NK-92 treated with Interleukin-12 subunit alpha and Interleukin-12 subunit beta, amount 100 ng/mL, for 24 hours (cell line): ENCODE data around the gene C6orf62.
"Not testable (repeated sequence)": the region's sequence is repeated elsewhere in the genome, so short reads cannot be mapped to it uniquely, and the experiment has no call there.

ENCODE experiments used
- DNase-seq: peaks from one replicate; lab custom pipeline; 2025; lab: John Stamatoyannopoulos, UW

Gene C6orf62

DNA sequence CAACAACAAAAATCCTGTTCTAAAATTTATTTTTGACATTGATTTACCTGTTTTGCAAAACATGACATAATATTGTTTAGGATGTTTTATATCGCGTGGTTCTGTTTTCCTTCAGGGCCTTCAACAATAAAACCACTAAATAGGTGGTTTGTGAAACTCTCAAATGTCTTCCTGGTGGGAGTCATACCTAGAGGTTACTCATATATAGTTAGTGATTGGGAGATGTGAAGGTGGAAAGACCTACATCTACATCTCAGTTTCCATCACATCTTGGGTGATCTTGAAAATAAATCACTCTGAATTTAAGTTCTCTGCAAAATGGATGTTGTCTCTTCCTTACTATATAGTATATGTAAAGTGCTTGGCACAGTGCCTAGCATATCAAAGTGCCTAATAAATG is 22.9 kb downstream of the C6orf62 start:
- no peak for DNase-seq

- DNase-seq = not testable (repeated sequence)
Measured at GRCh38 chr6:24695635-24696034, 23.3 kb downstream of the C6orf62 start.

GRCh38 chr6:24694198-24694597 is 24.8 kb downstream of the C6orf62 start:
- DNase-seq = no peak

GRCh38 chr6:24692848-24693592 is 25.9 kb downstream of the C6orf62 start:
- DNase-seq = no peak

DNA sequence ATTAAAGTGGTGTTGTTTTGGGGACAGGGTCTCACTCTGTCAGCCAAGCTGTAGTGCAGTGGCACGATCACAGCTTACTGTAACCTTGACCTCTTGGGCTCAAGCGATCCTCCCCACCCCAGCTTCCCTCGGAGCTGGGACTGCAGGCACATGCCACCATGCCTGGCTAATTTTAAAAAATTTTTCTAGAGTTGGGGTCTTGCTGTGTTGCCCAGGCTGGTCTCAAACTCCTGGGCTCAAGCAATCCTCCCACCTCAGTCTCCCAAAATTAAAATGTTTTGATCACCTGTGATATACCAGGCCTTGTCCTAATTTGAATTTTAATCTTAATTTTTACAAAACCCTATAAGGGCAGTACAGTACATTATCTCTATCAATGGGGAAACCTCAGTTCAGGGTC is 26.5 kb downstream of the C6orf62 start:
- DNase-seq = no peak

GRCh38 chr6:24692003-24692402 is 27.0 kb downstream of the C6orf62 start:
- no peak for DNase-seq

DNA sequence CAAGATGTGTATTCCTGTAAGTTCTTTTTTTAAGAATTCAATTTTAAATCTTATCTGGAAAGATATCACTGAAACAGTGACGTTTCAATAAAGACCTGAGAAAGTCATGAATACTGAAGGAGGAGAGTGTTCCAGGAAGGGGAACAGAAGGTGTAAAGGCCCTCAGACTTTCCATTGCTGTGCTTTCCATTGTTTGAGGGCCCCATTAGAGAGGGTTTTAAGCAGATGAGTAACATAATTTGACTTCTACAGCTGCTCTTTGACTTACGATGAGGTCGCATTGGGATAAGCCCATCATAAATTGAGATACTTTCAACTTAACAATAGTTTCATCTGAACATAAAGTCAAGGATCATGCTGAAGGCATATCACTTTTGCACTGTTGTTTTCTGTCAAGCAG is 27.4 kb downstream of the C6orf62 start:
- DNase-seq = no peak

- no peak for DNase-seq
Measured at GRCh38 chr6:24690593-24690992, 28.4 kb downstream of the C6orf62 start.

GRCh38 chr6:24689964-24690363 is 29.0 kb downstream of the C6orf62 start:
- DNase-seq = no peak

GRCh38 chr6:24686946-24687345 is 32.0 kb downstream of the C6orf62 start:
- DNase-seq = no peak

GRCh38 chr6:24686408-24686807 is 32.5 kb downstream of the C6orf62 start:
- DNase-seq = no peak

DNA sequence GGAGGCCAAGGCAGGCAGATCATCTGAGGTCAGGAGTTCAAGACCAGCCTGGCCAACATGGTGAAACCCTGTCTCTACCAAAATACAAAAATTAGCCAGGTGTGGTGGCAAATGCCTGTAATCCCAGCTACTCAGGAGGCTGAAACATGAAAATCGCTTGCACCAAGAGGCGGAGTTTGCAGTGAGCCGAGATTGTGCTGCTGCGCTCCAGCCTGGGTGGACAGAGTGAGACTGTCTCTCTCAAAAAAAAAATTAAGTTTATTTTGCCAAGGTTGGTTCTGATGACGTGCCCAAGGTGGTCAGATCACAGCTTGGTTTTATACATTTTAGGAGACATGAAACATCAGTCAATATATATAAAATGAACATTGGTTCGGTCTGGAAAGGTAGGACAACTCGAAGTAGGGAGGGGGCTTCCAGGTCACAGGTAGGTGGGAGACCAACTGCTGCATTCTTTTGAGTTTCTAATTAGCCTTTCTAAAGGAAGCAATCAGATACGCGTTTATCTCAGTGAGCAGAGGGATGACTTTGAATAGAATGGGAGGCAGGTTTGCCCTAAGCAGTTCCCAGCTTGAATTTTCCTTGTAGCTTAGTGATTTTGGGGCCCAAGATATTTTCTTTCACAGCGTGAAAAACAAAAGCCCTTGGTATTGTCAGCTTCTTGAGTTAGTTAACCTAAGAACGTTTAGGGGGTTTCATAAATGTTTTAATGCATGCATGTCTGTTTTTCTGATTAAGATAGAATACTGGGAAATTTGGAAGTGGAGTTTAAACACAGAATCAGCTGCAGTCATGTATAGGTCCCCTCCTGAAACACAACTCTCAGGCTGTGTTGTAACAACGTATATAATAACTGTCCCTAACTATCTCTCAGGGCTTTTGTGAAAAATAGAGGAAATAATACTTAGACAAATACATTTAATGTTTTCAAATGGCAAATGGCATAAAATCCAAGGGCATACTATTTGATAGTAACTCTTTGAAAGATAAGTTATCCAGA is 35.4 kb downstream of the C6orf62 start:
- no peak for DNase-seq

GRCh38 chr6:24680582-24680981 is 38.4 kb downstream of the C6orf62 start:
- DNase-seq = no peak

DNA sequence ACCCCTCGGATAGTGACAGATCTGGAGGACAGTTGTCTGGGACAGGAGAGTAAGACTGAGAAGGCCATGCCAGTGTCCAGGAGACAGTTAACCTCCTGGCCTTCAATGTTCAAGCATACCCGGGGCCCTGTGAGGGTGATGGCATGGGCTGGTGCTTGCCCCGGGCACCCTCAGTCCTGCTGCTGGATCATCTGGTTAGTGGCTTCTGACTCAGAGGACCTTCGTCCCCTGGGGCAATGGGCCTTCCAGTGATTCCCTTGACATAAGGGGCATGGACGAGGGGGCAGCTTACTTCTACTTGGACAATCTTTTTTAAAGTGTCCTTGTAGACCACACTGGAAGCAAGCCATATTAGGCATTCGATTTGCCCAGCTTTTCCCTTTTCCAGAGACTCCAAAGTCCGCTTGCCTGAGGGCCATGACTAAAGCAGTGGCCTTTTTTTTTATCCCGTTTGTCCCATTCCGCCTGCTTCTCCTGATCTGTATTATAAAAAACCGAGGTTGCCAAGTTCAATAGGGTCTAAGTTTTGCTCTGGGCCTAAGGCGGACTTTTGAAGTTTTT is 40.1 kb downstream of the C6orf62 start:
- DNase-seq = not testable (repeated sequence)

GRCh38 chr6:24673625-24674024 is 45.3 kb downstream of the C6orf62 start:
- no peak for DNase-seq

GRCh38 chr6:24672620-24673182 is 46.3 kb downstream of the C6orf62 start:
- DNase-seq = no peak

DNA sequence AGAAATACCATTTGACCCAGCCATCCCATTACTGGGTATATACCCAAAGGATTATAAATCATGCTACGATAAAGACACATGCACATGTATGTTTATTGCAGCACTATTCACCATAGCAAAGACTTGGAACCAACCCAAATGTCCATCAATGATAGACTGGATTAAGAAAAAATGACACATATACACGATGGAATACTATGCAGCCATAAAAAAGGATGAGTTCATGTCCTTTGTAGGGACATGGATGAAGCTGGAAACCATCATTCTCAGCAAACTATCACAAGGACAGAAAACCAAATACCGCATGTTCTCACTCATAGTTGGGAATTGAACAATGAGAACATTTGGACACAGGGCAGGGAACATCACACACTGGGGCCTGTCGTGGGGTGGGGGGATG is 47.9 kb downstream of the C6orf62 start:
- DNase-seq = not testable (repeated sequence)

DNA sequence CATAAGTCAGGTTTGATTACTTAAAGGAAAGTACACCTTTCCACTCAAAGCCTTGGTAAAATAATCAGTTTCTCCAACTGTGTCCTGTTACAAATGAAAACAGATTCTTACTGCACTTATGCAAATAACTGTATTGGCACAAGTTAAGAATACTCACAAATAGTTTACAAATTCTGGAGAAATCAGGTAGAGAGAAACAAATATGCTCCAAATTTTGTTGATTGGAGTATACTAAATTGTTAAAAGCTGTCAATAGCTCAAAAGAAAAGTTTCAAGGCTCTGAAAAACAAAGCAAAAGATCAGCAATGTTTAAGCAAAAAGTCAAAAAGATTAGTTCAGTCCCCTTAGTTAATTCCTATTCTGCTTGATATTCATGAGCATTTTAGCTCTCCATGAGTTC is 48.5 kb downstream of the C6orf62 start:
- DNase-seq = not testable (repeated sequence)

GRCh38 chr6:24668997-24669361 is 50.0 kb downstream of the C6orf62 start:
- no peak for DNase-seq

DNA sequence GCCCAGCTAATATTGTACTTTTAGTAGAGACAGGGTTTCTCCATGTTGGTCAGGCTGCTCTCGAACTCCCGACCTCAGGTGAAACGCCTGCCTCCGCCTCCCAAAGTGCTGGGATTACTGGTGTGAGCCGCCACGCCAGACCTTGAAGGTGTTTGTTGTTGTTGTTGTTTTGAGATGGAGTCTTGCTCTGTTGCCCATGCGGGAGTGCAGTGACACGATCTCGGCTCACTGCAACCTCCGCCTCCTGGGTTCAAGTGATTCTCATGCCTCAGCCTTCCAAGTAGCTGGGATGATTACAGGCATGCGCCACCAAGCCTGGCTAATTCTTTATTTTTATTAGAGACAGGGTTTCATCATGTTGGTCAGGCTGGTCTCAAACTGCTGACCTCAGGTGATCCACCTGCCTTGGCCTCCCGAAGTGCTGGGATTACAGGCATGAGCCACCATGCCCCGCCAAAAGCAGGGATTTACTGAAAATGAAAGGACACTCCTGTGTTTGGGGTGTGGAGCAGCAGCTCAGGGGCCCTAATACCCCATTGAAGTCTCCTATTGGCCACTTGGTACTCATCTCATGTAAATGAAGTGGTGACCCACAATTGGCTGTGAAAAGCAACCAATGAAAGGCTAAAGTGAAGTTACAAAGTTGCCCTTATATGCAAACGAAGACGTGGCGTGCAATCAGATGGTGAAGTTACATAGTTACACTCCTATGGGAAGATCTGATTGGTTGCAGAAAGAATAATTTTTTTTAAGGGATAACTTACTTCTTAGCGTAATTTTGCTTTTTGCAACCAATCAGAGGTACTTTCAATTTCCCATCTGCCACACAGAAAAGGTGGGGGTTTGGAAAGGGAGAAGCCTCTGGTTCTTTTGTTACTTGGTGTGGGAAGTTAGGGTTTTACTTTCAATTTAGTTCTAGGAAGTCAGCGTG is 50.6 kb downstream of the C6orf62 start:
- DNase-seq = not testable (repeated sequence)

- DNase-seq = no peak
Measured at GRCh38 chr6:24667378-24667803, 51.6 kb downstream of the C6orf62 start.
